ENCODE data around the gene LARGE1. TPM values are rescaled to one million over a fixed set of nuclear protein-coding genes. Genes with fewer than 3 reads are reported as not detected.
A peak's percentile ranks its signal among the peaks of the same experiment; 100 is the strongest.
"Not testable (repeated sequence)": the region's sequence is repeated elsewhere in the genome, so short reads cannot be mapped to it uniquely, and the experiment has no call there.

Gene LARGE1
- total RNA-seq, 1 experiment from 2014 or later: 8.6 TPM

DNA sequence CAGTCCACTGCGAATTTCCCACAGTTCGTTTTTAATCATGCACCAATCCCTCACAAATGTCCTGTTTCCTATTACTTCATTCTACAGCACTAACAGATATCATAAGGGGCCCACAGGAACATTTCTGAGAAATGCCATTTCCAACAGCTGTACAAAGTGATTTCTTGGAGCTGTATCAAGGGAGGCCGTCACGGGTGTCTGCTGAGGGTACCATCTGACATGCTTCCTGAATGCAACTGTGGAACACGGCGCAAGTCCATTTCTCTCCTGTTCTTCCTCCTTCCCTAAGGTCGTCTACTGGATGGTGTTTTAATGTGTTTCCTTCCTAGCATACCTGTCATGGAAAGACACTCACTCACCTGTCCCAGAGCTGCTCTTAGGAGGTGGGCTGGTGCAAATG lies 320.7 kb downstream of the LARGE1 start:
- DNase-seq (ENCODE audit: low read depth): no peak

- peak; percentile 3 for DNase-seq (ENCODE audit: low read depth)
These were observed 321.5 kb downstream of the LARGE1 start for GRCh38 chr22:33598821-33599220.

DNA sequence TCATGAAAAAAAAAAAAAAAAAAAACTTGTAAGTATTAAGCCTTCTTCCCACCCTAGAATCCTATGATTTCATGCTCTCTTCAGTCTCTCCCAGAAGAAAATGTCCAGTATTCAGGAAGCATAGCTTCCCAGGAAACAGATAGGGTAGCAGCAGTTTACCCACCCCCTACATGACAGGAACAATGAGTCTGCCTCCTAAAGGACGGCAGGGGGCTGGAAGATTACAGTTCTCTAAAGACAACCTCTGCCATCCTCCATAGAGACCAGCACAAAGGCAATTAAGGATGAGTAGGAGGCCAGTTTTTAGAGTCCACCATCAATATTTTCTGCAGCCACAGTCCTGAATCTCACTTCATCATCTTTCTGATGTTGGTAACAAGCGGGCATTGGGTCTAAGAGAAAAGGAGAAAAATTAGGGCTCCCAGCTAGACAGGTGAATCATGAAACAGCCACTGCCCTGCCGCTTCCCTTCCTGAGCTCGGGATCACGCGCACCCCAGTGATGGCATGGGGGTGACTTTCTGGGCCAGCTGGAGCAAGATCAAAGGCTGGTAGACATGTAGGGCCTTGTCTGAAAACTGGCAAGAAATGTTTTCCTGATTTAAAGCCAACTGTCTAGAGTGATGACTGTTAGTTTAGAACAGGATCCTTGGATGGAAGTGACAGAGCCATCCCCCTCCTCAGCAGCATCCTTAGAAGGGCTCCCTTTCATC lies 322.8 kb downstream of the LARGE1 start:
- no peak for DNase-seq (ENCODE audit: low read depth)

GRCh38 chr22:33593818-33594217 lies 326.5 kb downstream of the LARGE1 start:
- DNase-seq (ENCODE audit: low read depth): no peak

GRCh38 chr22:33591946-33592345 lies 328.3 kb downstream of the LARGE1 start:
- DNase-seq (ENCODE audit: low read depth): no peak

DNA sequence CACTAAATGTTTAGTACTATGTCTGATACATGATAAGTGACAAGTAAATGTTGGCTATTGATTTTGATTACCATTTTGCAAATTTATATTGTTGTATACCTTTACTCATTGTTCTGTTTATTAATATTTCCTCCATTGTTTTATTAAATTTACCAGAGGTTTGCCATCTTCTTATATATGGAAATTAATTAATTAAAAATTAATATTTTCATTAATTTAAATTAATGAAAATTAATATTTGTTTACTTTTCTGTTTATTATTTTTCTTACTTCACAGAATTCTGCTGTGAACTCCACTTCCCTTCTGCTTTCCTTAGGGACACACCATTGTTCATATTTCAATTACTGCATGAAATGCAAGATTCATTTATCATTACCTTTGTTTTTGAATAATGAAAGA lies 331.0 kb downstream of the LARGE1 start:
- no peak for DNase-seq (ENCODE audit: low read depth)

GRCh38 chr22:33588860-33589259 lies 331.4 kb downstream of the LARGE1 start:
- DNase-seq (ENCODE audit: low read depth): no peak

DNA sequence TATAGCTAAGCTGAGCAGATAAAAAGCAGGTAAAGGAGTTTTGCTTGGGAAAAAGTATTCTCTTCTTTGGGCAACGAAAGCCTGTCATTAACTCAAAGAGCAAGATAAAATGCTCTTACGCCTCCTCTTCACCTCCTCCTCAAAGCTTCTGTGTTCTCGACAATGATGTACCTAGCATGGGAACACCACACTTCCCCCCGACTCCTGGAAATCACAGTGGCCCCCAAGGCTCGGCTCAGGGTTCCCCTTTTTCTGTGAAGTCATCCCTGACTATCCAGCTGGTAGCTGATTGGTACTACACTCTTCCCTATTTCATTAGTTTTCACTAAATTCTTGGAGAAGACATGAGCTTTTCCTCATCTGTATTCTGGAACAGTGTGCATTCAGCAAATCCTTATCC lies 336.1 kb downstream of the LARGE1 start:
- DNase-seq (ENCODE audit: low read depth): no peak

GRCh38 chr22:33582822-33583400 lies 337.4 kb downstream of the LARGE1 start:
- DNase-seq (ENCODE audit: low read depth): no peak

DNA sequence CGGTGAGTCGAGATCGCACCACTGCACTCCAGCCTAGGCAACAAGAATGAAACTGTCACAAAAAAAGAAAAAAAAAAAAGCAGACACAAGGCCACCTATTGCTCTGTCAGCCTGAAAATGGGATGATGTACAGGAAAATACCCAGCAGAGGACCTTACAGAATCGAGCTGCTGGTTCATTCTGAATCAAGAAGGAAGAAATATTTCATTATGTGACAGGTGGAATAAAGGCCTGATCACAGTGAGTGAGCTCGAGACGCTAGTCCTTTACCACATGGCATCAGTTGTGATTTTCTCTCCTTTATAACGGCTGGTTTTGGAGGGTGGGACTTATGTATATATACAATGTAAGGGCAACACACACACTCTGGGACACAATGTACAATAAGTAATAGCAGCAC lies 340.0 kb downstream of the LARGE1 start:
- DNase-seq (ENCODE audit: low read depth): no peak

DNA sequence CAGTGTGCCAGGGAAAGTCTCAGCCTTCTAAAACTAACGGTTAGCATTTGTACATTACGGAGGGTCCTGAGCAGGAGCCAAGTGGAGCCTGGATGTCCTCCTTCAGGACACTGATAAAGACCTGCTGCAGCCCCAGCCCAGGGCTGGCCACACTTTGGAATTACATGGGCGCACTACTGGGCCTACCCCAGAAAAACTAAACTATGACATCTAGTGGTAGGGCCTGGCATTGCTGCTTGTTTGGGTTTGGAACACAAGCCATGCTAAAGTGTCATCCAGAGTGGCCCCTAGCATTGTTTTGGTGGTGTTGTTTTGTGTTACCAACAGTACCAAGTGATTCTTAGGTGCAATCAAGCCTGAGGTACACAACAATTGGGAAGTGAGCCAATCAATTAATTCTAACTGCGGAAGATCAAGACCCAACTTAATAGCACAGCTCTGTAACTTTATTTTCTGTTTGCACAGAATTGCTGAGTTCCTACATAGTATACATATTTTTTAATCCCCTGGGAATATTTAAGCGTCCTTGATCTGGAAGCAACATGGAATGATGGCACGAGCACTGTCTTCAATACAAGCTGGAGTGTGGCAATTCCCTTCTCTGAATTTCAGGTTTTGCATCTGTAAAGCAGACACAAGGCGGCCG lies 340.7 kb downstream of the LARGE1 start:
- DNase-seq (ENCODE audit: low read depth): peak; percentile 28

GRCh38 chr22:33578752-33579151 lies 341.5 kb downstream of the LARGE1 start:
- DNase-seq (ENCODE audit: low read depth): no peak

DNA sequence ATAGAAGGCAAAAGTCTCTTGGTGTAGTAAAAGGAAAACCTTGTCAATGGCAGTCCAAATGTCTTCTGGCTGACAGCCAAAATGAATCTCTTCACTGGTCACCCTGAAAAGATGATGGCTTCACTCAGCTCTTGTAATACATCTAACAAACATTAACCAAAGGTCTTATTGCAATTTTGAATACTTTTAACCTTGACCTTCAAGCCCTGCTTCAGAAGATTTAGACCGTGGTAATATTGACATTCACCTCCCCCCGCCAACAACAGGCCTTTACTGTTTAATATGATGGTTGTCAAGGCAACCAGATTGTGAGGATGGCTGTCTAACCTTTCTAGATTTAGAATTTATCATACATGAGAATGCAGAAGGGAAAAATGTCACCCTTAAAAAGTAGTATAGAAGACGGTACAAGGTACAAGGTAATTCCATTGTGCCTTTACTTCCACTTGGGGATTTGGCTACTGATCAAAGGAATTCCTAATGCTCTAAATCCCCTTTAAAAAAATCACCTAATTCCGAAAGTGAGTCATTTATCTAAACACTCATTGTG lies 342.3 kb downstream of the LARGE1 start:
- DNase-seq (ENCODE audit: low read depth): no peak

DNA sequence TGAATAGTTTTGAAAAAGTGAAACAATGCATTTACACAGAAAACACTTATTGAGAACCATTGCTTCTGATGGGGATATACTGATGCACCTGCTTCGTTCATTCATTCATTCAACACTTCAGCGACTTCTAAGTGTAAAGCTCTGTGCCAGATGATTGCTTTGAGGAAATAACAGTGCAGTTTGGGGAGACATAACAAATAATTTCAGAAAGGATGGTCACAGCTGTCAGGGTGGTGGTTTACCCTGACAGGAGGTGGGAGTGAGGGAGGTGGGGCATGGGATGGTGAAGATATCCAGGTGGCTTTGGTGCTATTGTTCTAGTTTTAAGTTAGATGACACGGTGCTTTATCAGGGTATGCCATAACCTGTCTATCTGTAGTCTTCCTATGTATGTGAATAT lies 344.1 kb downstream of the LARGE1 start:
- DNase-seq (ENCODE audit: low read depth): no peak

DNA sequence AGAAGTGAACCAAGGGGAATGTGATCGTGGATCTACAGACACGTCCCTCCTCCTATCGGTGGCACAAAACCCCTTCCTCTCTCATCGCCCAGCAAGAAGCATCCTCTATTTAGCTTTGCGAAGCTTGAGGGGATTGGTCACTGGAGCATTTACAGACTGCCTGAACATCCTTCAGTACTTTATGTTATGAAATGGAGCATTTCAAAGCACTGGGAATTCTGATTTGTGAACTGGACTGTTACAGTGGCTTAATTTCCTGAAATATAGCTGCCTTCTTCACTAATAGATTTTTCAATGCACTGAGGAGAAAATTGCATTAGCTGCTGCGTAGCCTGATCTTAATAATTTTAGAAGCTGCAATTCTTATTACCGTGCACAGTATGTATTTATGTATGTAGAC lies 344.5 kb downstream of the LARGE1 start:
- DNase-seq (ENCODE audit: low read depth): no peak

- no peak for DNase-seq (ENCODE audit: low read depth)
These were observed 345.2 kb downstream of the LARGE1 start for GRCh38 chr22:33575041-33575440.

GRCh38 chr22:33573479-33573878 lies 346.8 kb downstream of the LARGE1 start:
- DNase-seq (ENCODE audit: low read depth): no peak

DNA sequence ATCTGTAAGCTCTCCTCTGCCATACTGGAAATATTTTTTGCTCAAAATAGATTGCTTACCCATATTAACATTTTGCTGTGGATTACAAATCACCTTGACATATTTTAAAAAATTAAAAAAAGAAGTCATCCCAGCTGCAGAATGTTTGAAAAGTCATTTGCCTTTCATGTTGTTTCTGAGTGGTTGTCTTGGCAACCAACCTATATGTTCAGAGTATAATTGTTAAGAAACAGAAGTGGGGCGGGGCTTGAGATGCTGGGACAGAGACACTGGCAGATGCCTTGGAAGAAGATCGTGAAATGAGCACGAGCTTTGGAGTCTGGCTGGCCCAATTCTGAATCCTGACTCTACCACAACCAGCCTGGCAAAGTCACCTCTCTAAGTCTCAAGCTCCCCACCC lies 348.2 kb downstream of the LARGE1 start:
- no peak for DNase-seq (ENCODE audit: low read depth)

DNA sequence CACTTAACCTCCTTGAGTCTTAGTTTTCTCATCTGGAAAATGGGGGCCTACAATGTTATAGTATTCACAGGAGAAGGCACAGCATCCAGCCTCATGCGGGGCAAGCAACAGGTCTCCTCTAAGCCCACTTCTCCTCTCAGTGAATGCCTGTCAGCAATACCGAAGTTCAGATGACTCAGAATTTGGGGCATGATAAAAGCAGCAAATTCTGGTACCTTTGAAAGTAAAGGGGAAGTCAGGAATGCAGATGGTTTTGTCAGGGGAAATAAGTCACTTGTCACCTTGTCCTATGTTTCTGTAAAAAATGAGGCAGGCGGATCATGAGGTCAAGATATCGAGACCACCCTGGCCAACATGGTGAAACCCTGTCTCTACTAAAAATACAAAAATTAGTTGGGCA lies 350.2 kb downstream of the LARGE1 start:
- no peak for DNase-seq (ENCODE audit: low read depth)

DNA sequence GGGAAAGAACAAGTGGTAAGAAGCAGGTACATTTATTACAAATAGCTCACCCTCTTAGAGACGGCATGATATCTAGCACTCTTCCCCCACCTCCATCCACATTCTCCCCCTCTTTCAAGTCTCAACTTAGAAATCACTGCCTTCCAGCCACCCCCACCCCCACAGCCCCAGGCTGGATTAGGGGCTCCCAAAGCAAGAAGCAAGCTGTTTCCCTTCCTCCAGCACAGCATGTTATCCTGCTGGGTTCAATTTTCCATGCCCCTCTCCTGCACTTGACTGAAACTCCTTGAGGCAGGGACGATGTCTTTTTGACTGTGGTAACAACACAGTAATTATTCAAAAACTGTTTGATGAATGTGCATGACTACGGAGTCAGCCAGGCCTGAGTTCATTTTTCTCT lies 350.7 kb downstream of the LARGE1 start:
- DNase-seq (ENCODE audit: low read depth): no peak

- DNase-seq (ENCODE audit: low read depth): no peak
These were observed 351.3 kb downstream of the LARGE1 start for GRCh38 chr22:33569018-33569417.

DNA sequence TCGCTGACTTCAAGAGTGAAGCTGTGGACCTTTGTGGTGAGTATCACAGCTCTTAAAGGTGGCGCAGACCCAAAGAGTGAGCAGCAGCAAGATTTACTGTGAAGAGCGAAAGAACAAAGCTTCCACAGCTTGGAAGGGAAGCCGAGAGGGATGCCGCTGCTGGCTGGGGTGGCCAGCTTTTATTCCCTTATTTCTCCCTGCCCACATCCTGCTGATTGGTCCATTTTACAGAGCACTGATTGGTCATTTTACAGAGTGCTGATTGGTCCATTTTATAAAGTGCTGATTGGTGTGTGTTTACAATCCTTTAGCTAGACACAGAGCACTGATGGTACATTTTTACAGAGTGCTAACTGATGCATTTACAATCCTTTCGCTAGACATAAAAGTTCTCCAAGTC lies 353.8 kb downstream of the LARGE1 start:
- DNase-seq (ENCODE audit: low read depth): not testable (repeated sequence)

DNA sequence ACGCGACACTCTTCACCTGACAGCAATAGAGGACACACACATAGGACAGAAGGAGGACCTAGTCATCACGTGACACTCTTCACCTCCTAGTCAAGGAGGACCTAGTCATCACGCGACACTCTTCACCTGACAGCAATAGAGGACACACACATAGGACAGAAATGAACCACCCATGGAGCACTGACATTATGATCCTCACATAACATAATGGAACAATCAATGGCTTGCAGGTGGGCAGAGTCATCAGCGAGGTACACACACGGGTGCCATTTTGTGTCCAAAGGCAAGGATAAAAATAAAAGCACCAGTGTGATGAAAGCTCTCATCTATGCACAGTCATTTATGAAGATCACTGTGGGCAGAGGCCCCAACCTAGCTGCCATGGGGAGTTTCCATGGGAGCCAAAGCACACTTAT lies 354.7 kb downstream of the LARGE1 start:
- no peak for DNase-seq (ENCODE audit: low read depth)

Measured in LHCN-M2 (cell line).